ENCODE data around the gene TARDBP.
"Not testable (repeated sequence)": the region's sequence is repeated elsewhere in the genome, so short reads cannot be mapped to it uniquely, and the experiment has no call there.

TARDBP gene

GRCh38 chr1:10992864-10993263, 19.6 kb upstream of the TARDBP start:
- no peak for DNase-seq (ENCODE audit: low read depth)

GRCh38 chr1:10996100-10996499, 16.4 kb upstream of the TARDBP start:
- DNase-seq (ENCODE audit: low read depth): no peak

- DNase-seq (ENCODE audit: low read depth): no peak
Measured at GRCh38 chr1:11000526-11000925, 11.9 kb upstream of the TARDBP start.

- peak; percentile 5 for DNase-seq (ENCODE audit: low read depth)
Measured at GRCh38 chr1:11013160-11013531, 692 bp downstream of the TARDBP start.

- DNase-seq (ENCODE audit: low read depth): not testable (repeated sequence)
Measured at GRCh38 chr1:11019358-11019757, 6.9 kb downstream of the TARDBP start.

GRCh38 chr1:11019971-11020370, 7.5 kb downstream of the TARDBP start:
- no peak for DNase-seq (ENCODE audit: low read depth)

- DNase-seq (ENCODE audit: low read depth): no peak
Measured at GRCh38 chr1:11023201-11023600, 10.7 kb downstream of the TARDBP start.

GRCh38 chr1:11024154-11024873, 11.9 kb downstream of the TARDBP start:
- DNase-seq (ENCODE audit: low read depth): no peak

- DNase-seq (ENCODE audit: low read depth): no peak
Measured at GRCh38 chr1:11024874-11025203, 12.4 kb downstream of the TARDBP start.

- DNase-seq (ENCODE audit: low read depth): no peak
Measured at GRCh38 chr1:11025618-11026017, 13.2 kb downstream of the TARDBP start.

GRCh38 chr1:11026052-11026451, 13.6 kb downstream of the TARDBP start:
- no peak for DNase-seq (ENCODE audit: low read depth)

- no peak for DNase-seq (ENCODE audit: low read depth)
Measured at GRCh38 chr1:11026903-11027302, 14.4 kb downstream of the TARDBP start.

- DNase-seq (ENCODE audit: low read depth): no peak
Measured at GRCh38 chr1:11027316-11027715, 14.9 kb downstream of the TARDBP start.

- DNase-seq (ENCODE audit: low read depth): no peak
Measured at GRCh38 chr1:11028018-11028417, 15.6 kb downstream of the TARDBP start.

- DNase-seq (ENCODE audit: low read depth): no peak
Measured at GRCh38 chr1:11030865-11031264, 18.4 kb downstream of the TARDBP start.

- DNase-seq (ENCODE audit: low read depth): no peak
Measured at GRCh38 chr1:11031624-11032262, 19.3 kb downstream of the TARDBP start.

GRCh38 chr1:11037019-11037739, 24.7 kb downstream of the TARDBP start:
- DNase-seq (ENCODE audit: low read depth): not testable (repeated sequence)

- DNase-seq (ENCODE audit: low read depth): peak; percentile 28
Measured at GRCh38 chr1:11037740-11038182, 25.3 kb downstream of the TARDBP start.

GRCh38 chr1:11039351-11040104, 27.1 kb downstream of the TARDBP start:
- no peak for DNase-seq (ENCODE audit: low read depth)

GRCh38 chr1:11040105-11040429, 27.6 kb downstream of the TARDBP start:
- DNase-seq (ENCODE audit: low read depth): not testable (repeated sequence)

GRCh38 chr1:11041048-11041447, 28.6 kb downstream of the TARDBP start:
- no peak for DNase-seq (ENCODE audit: low read depth)

GRCh38 chr1:11042065-11042464, 29.6 kb downstream of the TARDBP start:
- DNase-seq (ENCODE audit: low read depth): no peak

Data from GM04503 (cell line).